Keratinocyte (primary cell): ENCODE measurements around the gene USB1. TPM values are rescaled to one million over a fixed set of nuclear protein-coding genes. Genes with fewer than 3 reads are reported as not detected.

Source experiments
- DNase-seq: peaks from one replicate; pipeline ENCODE4 v3.0.0-alpha.2; 2011; ENCODE audit warnings: low read depth, missing footprints, low spot score
- FAIRE-seq: peaks from 2 replicates; lab custom pipeline; 2011; peaks lifted over from hg19 to GRCh38; lab: Jason Lieb, UNC
- H2AFZ ChIP-seq: 2 replicates; pipeline ENCODE4 v1.6.0; 2012; ENCODE audit warnings: low read length, control low read depth, inconsistent platforms; ENCODE audit not compliant: control insufficient read depth
- H3K27ac ChIP-seq: 2 replicates; pipeline ENCODE4 v1.5.1; 2011; ENCODE audit warnings: low read length; ENCODE audit not compliant: control insufficient read depth, insufficient read depth
- H3K27me3 ChIP-seq: 3 replicates; pipeline ENCODE4 v1.6.0; 2011; ENCODE audit warnings: low read length; ENCODE audit not compliant: control insufficient read depth, insufficient read depth; ENCODE audit errors: extremely low read depth
- H3K36me3 ChIP-seq, 2 experiments: 2 replicates in 1 of 2; 3 replicates in 1 of 2; pipeline ENCODE4 v1.5.1; 2011; ENCODE audit warnings: low read length in 2 of 2, mild to moderate bottlenecking in 1 of 2; ENCODE audit not compliant: control insufficient read depth in 2 of 2, insufficient read depth in 2 of 2; ENCODE audit errors: extremely low read depth in 1 of 2
- H3K4me1 ChIP-seq: 3 replicates; pipeline ENCODE4 v1.5.1; 2011; ENCODE audit warnings: low read length; ENCODE audit not compliant: control insufficient read depth, insufficient read depth; ENCODE audit errors: extremely low read depth
- H3K4me2 ChIP-seq: 3 replicates; pipeline ENCODE4 v1.6.0; 2011; ENCODE audit warnings: low read depth, low read length; ENCODE audit not compliant: control insufficient read depth, insufficient read depth; ENCODE audit errors: extremely low read depth
- H3K4me3 ChIP-seq, 3 experiments: fragments of 200-600 bp in 1 of 3; sonication (generic) in 1 of 3; 2 replicates in 2 of 3; 3 replicates in 1 of 3; pipeline ENCODE4 v1.5.1; 2011 to 2016; ENCODE audit warnings: low read length in 3 of 3, mild to moderate bottlenecking in 3 of 3, control low read depth in 2 of 3, inconsistent platforms in 1 of 3, low read depth in 1 of 3, mixed read lengths in 1 of 3, mixed run types in 1 of 3, moderate library complexity in 1 of 3; ENCODE audit not compliant: control insufficient read depth in 2 of 3, insufficient read depth in 2 of 3; ENCODE audit errors: extremely low read depth in 1 of 3
- H3K79me2 ChIP-seq: 2 replicates; pipeline ENCODE4 v1.6.0; 2012; ENCODE audit warnings: low read length; ENCODE audit not compliant: control insufficient read depth, insufficient read depth
- H3K9ac ChIP-seq: 3 replicates; pipeline ENCODE4 v1.6.0; 2011; ENCODE audit warnings: low read length; ENCODE audit not compliant: control insufficient read depth, insufficient read depth; ENCODE audit errors: extremely low read depth
- H3K9me1 ChIP-seq: 3 replicates; pipeline ENCODE4 v1.6.0; 2011; ENCODE audit warnings: low read length; ENCODE audit not compliant: control insufficient read depth, insufficient read depth; ENCODE audit errors: extremely low read depth
- H3K9me3 ChIP-seq: 2 replicates; pipeline ENCODE4 v1.5.1; 2012; ENCODE audit warnings: low read depth, low read length; ENCODE audit not compliant: control insufficient read depth
- H4K20me1 ChIP-seq: 3 replicates; pipeline ENCODE4 v1.6.0; 2011; ENCODE audit warnings: low read length; ENCODE audit not compliant: control insufficient read depth, insufficient read depth; ENCODE audit errors: extremely low read depth
- CTCF ChIP-seq, 3 experiments: IDR thresholded peaks in 1 of 3; conservative IDR thresholded peaks in 1 of 3; optimal IDR thresholded peaks in 1 of 3; 2 replicates in 2 of 3; 3 replicates in 1 of 3; pipeline versions ENCODE3 to v1.5.1; 2011; ENCODE audit warnings: low read length in 3 of 3, mild to moderate bottlenecking in 3 of 3, moderate library complexity in 2 of 3, control low read depth in 1 of 3, inconsistent platforms in 1 of 3; ENCODE audit not compliant: insufficient read depth in 2 of 3; ENCODE audit errors: extremely low read depth in 1 of 3
- EZH2 ChIP-seq: IDR thresholded peaks from one replicate; pipeline ENCODE4 v1.6.1; 2012; ENCODE audit warnings: inconsistent platforms, mild to moderate bottlenecking, low read length, moderate library complexity
- dilution Hi-C: fragments of 300-500 bp; cut with MboI; formaldehyde crosslinking; loops from one replicate; pipeline ENCODE4 v1.7.0; 2020; ENCODE audit warnings: low sequenced_read_pairs; ENCODE audit not compliant: extremely low pct_ligation_motif_present
- polyA plus RNA-seq, 5 experiments: library from polyadenylated mRNA; depleted of rRNA in 3 of 5; stranded (reverse) in 3 of 5; stranded (forward) in 1 of 5; unstranded in 1 of 5; fragments of >200 nt; gene quantifications; 1 replicate in 1 of 5; 2 replicates in 3 of 5; 3 replicates in 1 of 5; pipeline versions ENCODE4 v1.2.1 to v1.2.3, GENCODE V29; 2011 to 2012; ENCODE audit warnings: missing spikeins in 2 of 5, low read depth in 1 of 5, low replicate concordance in 1 of 5

The USB1 gene
- polyA plus RNA-seq, 1 donor (not counting 4 experiments of a cell fraction or from before 2014, with no cell fraction given), result 63.5 TPM

GRCh38 chr16:58032710-58033293, 31.6 kb downstream of the USB1 start:
- H3K9me1 ChIP-seq, result no peaks in the 10 kb centered on the region
- H3K36me3 ChIP-seq, result peaks cover 0 to 3% of the 10 kb centered on the region in 2 experiments
- TF ChIP-seq EZH2, result no peak
- no peak for TF ChIP-seq CTCF (optimal IDR thresholded peaks at IDR 0.05 in 1 of 3, IDR thresholded peaks at IDR 0.05 in 1 of 3, conservative IDR thresholded peaks at IDR 0.05 in 1 of 3; ENCODE audit: extremely low read depth in 1 of 3, insufficient read depth in 2 of 3, low read length in 3 of 3)
- no peaks in the 10 kb centered on the region for H4K20me1 ChIP-seq
- no peak overlapping the region for H3K4me2 ChIP-seq
- H3K9me3 ChIP-seq, result no peaks in the 10 kb centered on the region
- no peak overlapping the region for H3K9ac ChIP-seq
- no peak overlapping the region for H3K4me3 ChIP-seq
- H3K27ac ChIP-seq, result no peak overlapping the region
- H3K79me2 ChIP-seq, result no peaks in the 10 kb centered on the region
- H3K27me3 ChIP-seq, result no peaks in the 10 kb centered on the region
- H2AFZ ChIP-seq, result no peak overlapping the region
- H3K4me1 ChIP-seq, result no peaks in the 10 kb centered on the region
- dilution Hi-C loops, result no loop called here
- DNase-seq (no peak), FAIRE-seq (no peak)

GRCh38 chr16:58034128-58034685, 33.0 kb downstream of the USB1 start:
- no peak for FAIRE-seq
- no peak overlapping the region for H3K4me2 ChIP-seq
- no peaks in the 10 kb centered on the region for H4K20me1 ChIP-seq
- no peaks in the 10 kb centered on the region for H3K27me3 ChIP-seq
- no peaks in the 10 kb centered on the region for H3K4me1 ChIP-seq
- TF ChIP-seq CTCF (optimal IDR thresholded peaks at IDR 0.05 in 1 of 3, IDR thresholded peaks at IDR 0.05 in 1 of 3, conservative IDR thresholded peaks at IDR 0.05 in 1 of 3; ENCODE audit: extremely low read depth in 1 of 3, insufficient read depth in 2 of 3, low read length in 3 of 3) (no peak), EZH2 (no peak)
- H3K9ac ChIP-seq, result no peak overlapping the region
- H3K9me3 ChIP-seq, result no peaks in the 10 kb centered on the region
- no peak for DNase-seq
- no peak overlapping the region for H2AFZ ChIP-seq
- dilution Hi-C loops, result no loop called here
- no peaks in the 10 kb centered on the region for H3K79me2 ChIP-seq
- H3K27ac ChIP-seq, result no peak overlapping the region
- no peak overlapping the region for H3K4me3 ChIP-seq
- H3K9me1 ChIP-seq, result no peaks in the 10 kb centered on the region
- peaks cover 0 to 4% of the 10 kb centered on the region in 2 experiments for H3K36me3 ChIP-seq
